HG03460 (cell line): ENCODE measurements around the gene DPH6.
"Not testable (repeated sequence)": the region's sequence is repeated elsewhere in the genome, so short reads cannot be mapped to it uniquely, and the experiment has no call there.

Source experiments
- ATAC-seq: cut with Tn5 transposase; IDR thresholded peaks from one replicate; pipeline ENCODE4 v1.9.1; 2021; ENCODE audit not compliant: unreplicated experiment

Gene DPH6

GRCh38 chr15:35351059-35351458, 194.9 kb downstream of the DPH6 start:
- ATAC-seq: no peak

GRCh38 chr15:35349916-35350315, 196.0 kb downstream of the DPH6 start:
- ATAC-seq: no peak

GRCh38 chr15:35330916-35331315, 215.0 kb downstream of the DPH6 start:
- no peak for ATAC-seq

DNA sequence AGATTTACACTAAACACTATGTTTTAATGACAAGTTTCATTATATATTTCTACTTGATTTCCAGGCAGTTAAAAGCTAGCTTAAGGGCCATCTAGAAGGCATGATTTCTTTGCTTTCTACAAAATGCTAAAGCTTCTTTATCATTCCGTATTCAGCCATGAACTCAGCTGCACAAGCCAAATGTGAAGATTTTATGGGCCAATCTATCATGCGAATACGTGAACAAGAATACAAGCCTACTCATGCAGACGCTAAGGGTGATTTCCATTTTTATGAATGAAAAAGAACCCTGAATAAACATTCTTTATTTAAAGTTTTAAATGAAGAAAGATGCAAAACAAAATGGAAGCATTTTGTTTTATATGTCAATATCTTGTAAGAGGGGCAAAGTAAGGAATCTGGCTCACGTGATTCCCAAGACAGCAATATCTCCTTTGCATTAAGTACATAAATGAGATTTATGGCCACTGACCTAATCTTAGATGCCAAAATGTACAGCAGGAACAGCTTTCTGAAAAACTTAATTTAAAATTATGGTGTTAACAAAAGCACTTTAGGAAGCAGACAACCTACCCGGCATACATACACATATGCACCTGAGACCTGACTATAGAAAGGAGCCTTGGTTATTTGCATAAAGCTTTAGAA, 215.8 kb downstream of the DPH6 start:
- ATAC-seq: no peak

- ATAC-seq: no peak
Measured at GRCh38 chr15:35329521-35329961, 216.4 kb downstream of the DPH6 start.

DNA sequence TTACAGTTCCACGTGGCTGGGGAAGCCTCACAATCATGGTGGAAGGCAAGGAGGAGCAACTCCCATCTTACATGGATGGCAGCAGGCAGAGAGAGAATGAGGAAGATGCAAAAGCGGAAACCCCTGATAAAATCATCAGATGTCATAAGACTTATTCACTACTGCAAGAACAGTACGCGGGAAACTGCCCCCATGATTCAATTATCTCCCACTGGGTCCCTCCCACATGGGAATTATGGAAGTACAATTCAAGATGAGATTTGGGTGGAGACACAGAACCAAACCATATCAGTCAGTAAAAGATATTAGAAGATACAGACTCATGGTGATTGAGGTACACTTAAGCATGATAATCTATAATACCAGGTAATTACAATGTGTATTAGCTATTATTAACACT, 217.1 kb downstream of the DPH6 start:
- ATAC-seq: not testable (repeated sequence)

GRCh38 chr15:35327789-35328188, 218.2 kb downstream of the DPH6 start:
- ATAC-seq: no peak

DNA sequence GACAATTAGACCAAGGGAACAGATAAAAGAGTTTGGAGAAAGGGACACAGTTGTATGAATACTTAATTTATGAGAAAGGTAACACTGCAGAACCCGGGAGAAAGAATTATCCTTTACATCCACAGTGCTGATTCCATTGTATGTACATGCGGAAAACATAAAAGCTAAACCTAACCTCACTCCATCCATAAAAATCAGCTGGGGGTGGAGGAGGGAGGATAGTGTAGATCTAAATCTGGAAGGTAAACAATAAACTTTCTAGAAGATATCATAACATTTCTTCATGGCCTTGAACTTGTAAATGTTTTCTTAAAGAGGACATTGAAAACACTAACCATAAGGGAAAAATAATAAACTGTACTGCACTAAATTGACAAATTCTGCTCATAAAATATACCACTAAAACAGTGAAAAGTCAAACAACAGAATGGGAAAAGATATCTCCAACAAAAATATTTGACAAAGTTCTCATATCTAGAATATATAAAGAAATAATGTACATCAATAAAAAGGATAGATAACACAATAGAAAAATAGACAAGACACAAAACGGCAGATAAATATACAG, 220.5 kb downstream of the DPH6 start:
- ATAC-seq: no peak

GRCh38 chr15:35323141-35323540, 222.8 kb downstream of the DPH6 start:
- no peak for ATAC-seq

GRCh38 chr15:35321926-35322325, 224.0 kb downstream of the DPH6 start:
- ATAC-seq: no peak

DNA sequence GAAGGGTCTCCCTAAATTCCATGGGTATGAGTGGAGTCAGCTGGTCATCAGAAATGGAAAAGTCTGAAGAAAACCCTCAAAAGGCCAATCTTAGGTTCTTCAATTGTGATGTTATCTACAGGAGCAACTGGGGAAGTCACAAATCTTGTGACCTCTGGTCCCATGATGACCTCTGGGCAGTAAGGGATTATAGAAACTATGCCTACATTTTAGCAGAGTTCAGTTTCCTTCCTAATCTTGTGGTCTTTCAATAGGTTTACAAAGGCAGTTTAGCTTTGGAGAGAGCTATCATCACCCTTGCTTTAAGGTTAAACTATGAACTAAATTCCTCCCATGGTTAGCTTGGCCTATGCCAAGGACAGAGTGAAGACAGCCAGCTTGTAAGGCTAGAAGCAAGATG, 225.1 kb downstream of the DPH6 start:
- ATAC-seq: no peak
